T-helper 9 cell (primary cell): ENCODE measurements around the gene DUSP7.

Source experiments
- DNase-seq: peaks from one replicate; pipeline ENCODE4 v3.0.0-alpha.2; 2020

The DUSP7 gene

GRCh38 chr3:52024765-52025452 is 31.5 kb downstream of the DUSP7 start:
- no peak for DNase-seq

DNA sequence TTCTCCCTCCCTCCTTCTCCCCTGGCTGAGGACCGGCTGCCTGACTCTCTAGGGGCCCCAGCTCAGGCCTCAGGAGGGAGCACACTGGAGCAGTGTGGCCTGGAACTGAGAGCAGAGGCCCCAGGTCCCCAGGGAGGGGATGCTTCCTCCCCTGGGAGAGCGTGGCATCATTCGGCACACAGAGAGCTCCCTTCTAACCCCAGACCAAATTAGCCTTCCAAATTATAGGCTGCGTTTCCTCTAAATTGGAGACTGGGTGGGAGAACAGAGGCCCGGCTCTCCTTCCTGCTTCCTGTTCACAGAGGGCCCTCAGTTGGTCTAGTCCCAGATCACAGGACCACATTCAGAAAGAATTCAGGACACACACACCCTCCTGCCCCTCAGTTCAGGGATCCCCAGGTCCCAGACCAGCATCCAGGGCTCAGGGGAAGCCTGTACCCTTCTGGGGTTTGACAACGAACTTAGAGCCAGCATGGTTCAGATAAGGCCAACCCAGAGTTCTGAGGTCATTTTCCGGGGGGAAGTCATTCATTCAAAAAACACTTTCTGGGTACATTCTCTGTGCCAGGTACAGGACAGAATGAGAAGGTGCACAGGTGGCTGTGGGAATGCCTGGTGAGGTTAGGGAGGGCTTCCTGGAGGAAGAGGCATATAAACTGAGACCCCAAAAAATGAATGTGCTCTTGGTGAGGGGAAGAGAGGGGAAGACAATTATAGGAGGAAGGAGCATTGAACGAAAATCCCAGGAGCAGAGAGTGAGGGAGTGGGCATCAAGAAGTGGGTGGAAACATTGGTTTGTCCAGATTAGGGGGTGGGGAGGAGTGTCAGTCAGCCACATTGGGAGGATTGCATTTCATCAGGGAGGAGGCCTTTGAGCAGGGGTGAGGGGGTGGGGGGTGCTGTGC is 32.3 kb downstream of the DUSP7 start:
- no peak for DNase-seq

DNA sequence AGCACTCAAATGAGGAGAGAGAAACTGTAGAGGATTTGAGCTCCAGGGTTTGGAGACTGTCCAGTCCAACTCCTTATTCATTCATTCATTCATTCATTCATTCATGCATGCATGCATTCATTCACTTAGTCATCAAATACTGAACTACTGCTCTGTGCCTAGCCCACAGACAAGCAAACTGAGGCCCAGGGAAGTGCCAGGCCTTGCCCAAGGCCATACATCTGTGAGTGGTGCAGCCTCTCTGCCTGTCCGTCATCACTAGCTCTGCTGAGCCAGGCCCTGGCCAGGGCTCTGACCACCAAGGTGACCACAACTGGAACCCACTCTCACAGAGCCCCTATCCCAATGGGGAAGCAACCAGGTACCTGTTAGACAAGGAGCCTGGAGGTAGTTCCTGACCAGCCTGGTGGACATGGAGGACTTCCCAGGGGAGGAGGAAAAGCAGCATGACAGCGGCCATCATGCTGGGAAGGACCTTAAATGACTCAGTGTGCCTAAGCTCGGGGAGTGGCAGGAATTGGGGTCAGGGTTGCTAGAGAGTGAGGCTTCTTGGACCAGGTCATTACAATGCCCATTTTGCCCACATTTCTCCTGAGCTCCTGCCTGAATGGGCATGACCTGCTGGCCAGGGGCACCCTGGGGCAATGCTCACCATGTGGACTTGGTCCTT is 33.1 kb downstream of the DUSP7 start:
- DNase-seq: no peak

GRCh38 chr3:52022323-52023100 is 33.9 kb downstream of the DUSP7 start:
- DNase-seq: no peak

DNA sequence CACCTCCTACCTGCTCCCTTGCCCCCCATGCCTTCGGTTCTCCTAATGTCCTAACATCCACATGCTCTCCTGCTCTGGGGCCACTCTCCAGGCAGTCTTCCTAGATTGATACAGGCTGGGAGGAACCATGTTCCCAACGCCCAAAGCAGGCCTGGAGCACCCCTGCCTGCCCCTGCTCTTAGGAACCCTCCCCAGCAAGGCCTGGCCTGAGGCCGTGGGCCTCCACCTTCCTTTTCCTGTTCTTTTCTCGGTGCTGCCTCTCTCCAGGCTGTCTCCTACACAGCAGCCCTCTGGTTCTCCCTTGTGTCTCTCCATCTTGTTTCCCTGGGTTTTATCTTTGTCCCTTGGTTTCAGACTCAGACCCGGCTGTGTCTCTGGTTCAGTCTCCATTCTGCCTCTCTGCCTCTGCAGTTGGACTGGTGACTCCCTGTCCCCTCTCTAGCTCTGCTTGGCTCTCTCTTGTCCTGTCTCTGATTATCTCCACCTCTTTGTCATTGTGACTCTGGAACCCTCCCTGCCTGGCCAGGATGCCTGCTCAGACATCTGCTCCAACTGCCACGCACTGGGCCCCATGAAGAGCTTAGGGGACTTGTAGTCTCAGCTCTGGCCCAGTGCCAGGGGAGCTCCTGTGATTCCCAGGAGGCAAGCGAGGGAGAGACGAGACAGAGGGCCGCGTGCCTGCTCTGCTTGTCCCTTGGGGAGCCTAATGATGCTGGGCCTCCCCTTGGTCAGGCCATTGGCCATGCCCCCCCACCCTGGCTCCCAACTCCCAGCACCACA is 34.7 kb downstream of the DUSP7 start:
- DNase-seq: no peak

DNA sequence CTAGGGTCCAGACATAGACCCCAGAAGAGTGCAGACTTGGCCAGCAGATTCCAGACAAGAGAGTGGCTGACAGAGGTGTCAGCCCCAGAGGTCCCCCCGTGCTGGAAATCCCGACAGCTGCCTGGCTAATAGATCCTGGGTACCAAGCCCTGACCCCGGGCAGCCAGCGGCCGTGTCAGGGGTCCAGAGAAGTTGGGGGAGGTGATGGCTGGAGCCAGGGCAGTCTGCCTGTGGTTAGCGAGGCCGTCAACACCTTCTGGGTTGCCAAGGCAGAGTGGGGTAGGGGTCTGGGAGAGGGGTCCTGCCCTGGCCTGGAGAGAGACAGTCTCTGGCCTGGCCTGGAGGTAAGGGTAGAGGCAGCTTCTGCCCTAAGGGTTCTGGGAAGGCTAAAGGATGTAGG is 35.6 kb downstream of the DUSP7 start:
- no peak for DNase-seq

- DNase-seq: no peak
These were observed 36.9 kb downstream of the DUSP7 start for GRCh38 chr3:52019352-52020080.

DNA sequence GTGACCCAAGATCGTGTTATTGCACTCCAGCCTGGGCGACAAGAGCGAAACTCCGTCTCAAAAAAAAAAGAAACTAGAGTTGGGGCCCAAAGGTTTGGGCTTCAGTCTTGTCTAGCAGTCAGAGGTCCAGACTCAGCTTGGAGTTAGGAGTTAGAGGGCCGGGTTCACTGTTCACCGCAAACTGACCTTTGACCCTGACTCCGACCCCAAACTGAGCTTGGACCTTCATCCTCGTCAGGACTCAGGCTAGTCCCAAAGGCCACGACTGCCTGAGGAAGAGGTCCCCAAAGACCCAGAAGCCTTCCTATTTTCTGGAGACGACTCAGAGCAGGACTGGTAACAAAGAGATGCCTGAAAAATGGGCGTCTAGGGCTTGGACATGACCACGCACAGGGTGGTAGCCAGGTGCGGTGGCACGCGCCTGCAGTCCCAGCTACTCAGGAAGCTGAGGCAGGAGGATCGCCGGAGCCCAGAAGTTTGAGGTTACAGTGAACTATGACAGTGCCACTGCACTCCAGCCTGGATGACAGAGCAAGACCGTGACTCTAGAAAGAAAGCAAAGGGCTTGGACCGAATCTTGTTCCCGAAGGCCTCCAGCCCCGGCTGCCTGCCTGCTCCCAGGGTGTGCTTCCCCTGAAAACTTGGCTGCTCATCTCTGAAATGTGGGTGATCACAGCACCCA is 37.9 kb downstream of the DUSP7 start:
- DNase-seq: no peak

DNA sequence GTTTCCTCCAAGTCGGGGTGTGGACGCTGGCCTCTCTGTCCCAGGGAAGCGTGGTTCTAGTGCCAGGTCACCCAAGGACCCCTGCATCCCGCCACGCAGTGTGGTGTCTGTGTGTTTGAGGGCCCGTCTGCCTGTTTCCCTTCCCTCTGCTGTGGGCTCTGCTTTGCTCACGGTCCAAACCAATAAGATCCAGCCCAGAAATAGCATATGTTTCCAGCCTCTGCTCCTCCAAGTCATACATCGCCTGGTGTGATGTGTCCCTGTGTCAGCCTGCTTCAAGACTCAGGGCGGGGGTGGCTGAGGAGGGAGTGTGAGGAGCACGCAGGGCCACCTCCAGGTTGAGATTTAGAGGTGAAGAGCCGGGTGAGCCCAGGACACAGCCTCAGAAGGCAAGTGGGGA is 38.8 kb downstream of the DUSP7 start:
- no peak for DNase-seq

DNA sequence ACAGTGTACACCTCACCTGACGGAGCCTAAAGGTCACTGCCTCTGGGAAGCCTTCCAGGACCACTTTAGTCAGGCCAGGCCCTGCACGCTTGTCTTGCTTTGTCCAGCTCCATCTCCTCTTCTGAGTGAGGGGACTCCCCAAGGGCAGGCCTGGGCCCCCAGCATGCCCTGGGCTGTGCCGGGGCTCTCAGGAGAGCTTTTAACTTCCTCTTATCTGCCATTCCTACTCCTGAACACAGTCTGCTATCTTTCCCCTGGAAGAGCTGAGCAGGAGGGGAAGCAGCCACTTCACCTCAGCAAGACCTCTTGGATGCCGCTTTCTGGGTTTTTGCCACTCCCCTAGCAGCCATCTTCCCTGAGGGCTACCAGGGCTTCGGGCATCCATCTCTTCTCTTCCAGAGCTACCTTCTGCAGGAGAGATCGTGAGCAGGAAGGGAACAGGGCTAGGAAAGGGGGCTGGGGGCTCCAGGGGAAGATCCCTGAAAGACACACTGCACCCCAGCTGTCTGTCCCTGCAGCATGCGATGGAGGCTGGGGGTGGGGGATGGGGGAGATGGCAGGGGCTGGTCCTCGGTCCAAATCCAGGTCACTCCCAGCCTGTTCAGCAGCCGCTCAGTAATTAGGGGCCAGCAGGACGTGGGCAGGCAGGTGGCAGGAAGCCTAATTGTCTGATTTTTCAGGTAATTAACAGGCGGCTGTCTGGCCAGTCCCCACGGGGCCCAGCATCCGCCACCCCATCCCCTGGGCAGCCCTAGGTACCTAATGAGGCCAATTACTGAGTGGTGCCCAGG is 40.7 kb downstream of the DUSP7 start:
- DNase-seq: no peak

GRCh38 chr3:52014613-52015012 is 41.8 kb downstream of the DUSP7 start:
- DNase-seq: no peak

GRCh38 chr3:52013802-52014598 is 42.4 kb downstream of the DUSP7 start:
- DNase-seq: no peak

DNA sequence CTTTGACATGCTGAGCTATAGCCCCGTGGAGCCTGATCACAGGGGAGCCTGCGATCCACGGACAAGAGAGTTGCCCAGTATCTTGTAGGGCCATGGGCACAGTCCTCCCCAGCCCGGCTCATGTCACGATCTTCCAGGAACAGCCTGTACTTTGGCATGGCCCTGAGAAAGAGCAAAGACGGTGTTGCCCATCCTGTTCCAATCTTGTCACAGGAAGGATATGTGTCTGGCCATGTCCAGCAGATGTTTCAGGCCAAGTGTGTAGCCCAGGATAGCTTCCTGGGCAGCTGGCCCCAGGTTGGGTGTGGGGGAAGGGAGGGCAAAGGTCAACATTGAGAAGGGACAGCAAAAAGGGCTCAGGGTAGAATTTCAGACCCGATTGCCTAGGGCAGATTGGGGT is 43.7 kb downstream of the DUSP7 start:
- DNase-seq: no peak

- no peak for DNase-seq
These were observed 45.9 kb downstream of the DUSP7 start for GRCh38 chr3:52010431-52010830.

- no peak for DNase-seq
These were observed 49.1 kb downstream of the DUSP7 start for GRCh38 chr3:52007291-52007690.

- DNase-seq: no peak
These were observed 49.6 kb downstream of the DUSP7 start for GRCh38 chr3:52006820-52007133.

DNA sequence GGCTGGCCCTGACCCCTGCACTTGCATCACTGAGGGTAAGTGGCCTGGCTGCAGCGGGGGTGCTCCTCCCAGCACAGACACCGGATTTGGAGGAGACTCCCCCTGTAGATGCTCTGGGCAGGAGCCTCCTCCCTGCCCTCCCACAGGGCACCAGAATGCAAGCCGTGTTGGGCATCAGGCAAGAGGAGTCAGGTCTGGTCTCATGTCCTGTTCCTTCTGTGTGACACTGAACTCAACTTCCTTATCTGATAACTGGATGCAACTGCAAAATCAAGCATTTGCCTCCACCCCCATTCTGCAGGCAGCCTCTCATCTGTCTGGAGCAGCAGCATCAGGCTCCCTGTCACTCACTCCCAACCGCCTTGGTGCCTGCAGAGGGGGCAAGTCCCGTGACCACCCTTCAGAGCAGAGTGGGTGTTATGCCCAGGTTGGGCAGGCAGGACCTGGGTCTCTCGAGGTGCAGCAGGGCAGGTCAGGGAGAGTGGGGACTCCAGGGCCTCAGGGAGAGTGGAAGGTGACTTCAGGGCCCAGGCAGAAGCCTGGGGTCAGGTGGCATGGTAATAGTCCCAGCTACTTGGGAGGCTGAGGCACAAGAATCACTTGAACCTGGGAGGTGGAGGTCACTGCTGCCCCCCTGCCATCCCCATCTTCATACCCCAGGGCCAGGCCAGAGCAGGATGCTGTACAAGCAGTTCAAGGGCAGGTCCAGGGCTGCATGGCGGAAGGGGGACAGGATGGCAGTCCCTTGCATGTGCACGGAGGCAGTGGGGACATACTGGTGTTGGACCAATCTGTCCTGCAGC is 50.2 kb downstream of the DUSP7 start:
- DNase-seq: no peak

- DNase-seq: no peak
These were observed 50.8 kb downstream of the DUSP7 start for GRCh38 chr3:52005571-52005986.
